ENCODE results near the gene RYR3. TPM values are rescaled to one million over a fixed set of nuclear protein-coding genes. Genes with fewer than 3 reads are reported as not detected.

Gene RYR3
- total and polyA plus RNA-seq, 2 of the 13 experiments (the other 11 are each of a cell fraction or from before 2014, with no cell fraction given), result not detected

GRCh38 chr15:33848011-33848410 lies 537.2 kb downstream of the RYR3 start (continued):
- TF ChIP-seq ARID5B (CRISPR knock-in tag; IDR thresholded peaks at IDR 0.05) (no peak), MED1 (CRISPR knock-in tag; IDR thresholded peaks at IDR 0.05) (no peak)

GRCh38 chr15:33851079-33851478 lies 540.3 kb downstream of the RYR3 start:
- no peak overlapping the region for H3K4me2 ChIP-seq (ENCODE audit: low read depth, low read length)
- no peaks in the 10 kb centered on the region for H3K36me3 ChIP-seq (replicated peaks in 1 of 2; ENCODE audit: control insufficient read depth in 1 of 2, insufficient read depth in 2 of 2, low read length in 2 of 2)
- intact Hi-C loops (cut with micrococcal nuclease; ENCODE audit: unreplicated experiment), result no loop called here
- ATAC-seq, result no peak
- no peak for FAIRE-seq
- ChIA-PET POLR2A (no interaction called here), CTCF (ENCODE audit: low intra/inter-chr PET ratio, low total read pairs) (no interaction called here)
- in situ Hi-C loops (cut with HindIII; ENCODE audit: extremely low pct_ligation_motif_present, low pct_unique_long_range_greater_than_20kb), result no loop called here
- no peaks in the 10 kb centered on the region for H3K79me2 ChIP-seq (ENCODE audit: insufficient read depth, low read length)
- no peak overlapping the region for H3K9ac ChIP-seq (ENCODE audit: insufficient read depth, low read depth, low read length)
- H3K27me3 ChIP-seq (ENCODE audit: control insufficient read depth in 1 of 2, insufficient read depth in 2 of 2, low read length in 2 of 2), result no peaks in the 10 kb centered on the region
- no TSS peak for BruUV-seq (replicated peaks)
- H3K9me3 ChIP-seq (ENCODE audit: low read length), result no peaks in the 10 kb centered on the region
- no peaks in the 10 kb centered on the region for H3K4me1 ChIP-seq (ENCODE audit: insufficient read depth, low read length)
- H2AFZ ChIP-seq (ENCODE audit: low read length), result no peak overlapping the region
- no peak overlapping the region for H3K27ac ChIP-seq (ENCODE audit: extremely low read length, insufficient read depth, low read length)
- 4% methylated on average over 1 of the region's 1 CpG for WGBS (ENCODE audit: low lambda C conversion rate)
- DNase-seq (ENCODE audit: low spot score), result no peak
- TF ChIP-seq MAFK (conservative IDR thresholded peaks at IDR 0.05 in 1 of 2, IDR thresholded peaks at IDR 0.05 in 1 of 2; ENCODE audit: low read length in 2 of 2) (peak in 1 of 2 experiments; percentile 56; a peak in 2 of 4 replicates), MAFF (IDR thresholded peaks at IDR 0.05; ENCODE audit: low read depth, low read length) (0 out of 2 replicates have a peak, but pooled peaks have one; percentile 13), CBX5 (CRISPR knock-in tag; IDR thresholded peaks at IDR 0.05; ENCODE audit: borderline replicate concordance) (no peak), RBFOX2 (IDR thresholded peaks at IDR 0.05; ENCODE audit: low read depth, low read length) (no peak), ZNF737 (CRISPR knock-in tag; IDR thresholded peaks at IDR 0.05; ENCODE audit: borderline replicate concordance) (no peak), ELF1 (CRISPR knock-in tag; IDR thresholded peaks at IDR 0.05) (no peak), TGIF2 (CRISPR knock-in tag; IDR thresholded peaks at IDR 0.05) (no peak)
- H4K20me1 ChIP-seq (ENCODE audit: insufficient read depth, low read length), result no peaks in the 10 kb centered on the region
- H3K4me3 ChIP-seq (replicated peaks in 1 of 3; ENCODE audit: insufficient read depth in 1 of 3, low read depth in 2 of 3, low read length in 3 of 3), result no peak overlapping the region

Measured in HepG2 (cell line).